ENCODE results near the gene ANAPC15. TPM values are rescaled to one million over a fixed set of nuclear protein-coding genes. Genes with fewer than 3 reads are reported as not detected.

Gene ANAPC15
- total and polyA plus RNA-seq, 2 donors (not counting 3 experiments of a cell fraction or from before 2014, with no cell fraction given), result 67.0 to 70.5 TPM

DNA sequence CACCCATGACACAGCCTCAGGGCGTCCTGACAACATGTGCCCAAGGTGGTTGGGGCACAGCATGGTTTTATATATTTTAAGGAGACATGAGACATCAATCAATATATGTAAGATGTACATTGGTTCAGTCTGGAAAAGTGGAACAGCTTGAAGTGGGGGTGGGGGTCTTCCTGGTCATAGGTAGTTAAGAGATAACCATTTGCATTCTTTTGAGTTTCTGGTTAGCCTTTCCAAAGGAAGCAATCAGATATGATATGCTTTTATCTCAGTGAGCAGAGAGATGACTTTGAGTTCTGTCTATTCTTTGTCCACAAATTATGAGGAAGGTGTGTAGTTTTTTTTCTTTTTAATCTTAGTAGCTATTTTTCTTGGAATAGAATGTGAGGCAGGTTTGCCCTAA is 10.1 kb upstream of the ANAPC15 start:
- H3K36me3 ChIP-seq (ENCODE audit: control insufficient read depth in 2 of 2, extremely low read depth in 1 of 2, insufficient read depth in 2 of 2, low read length in 2 of 2), result no peaks in the 10 kb centered on the region
- ChIA-PET CTCF (interaction anchor here (1.7 to 4.1 kb wide), 2 partner anchors 22 to 308 kb away, joined by 3 to 25 read pairs; no protein-coding TSS in a partner anchor), POLR2A (no interaction called here)
- no peaks in the 10 kb centered on the region for H4K20me1 ChIP-seq (replicated peaks; ENCODE audit: control insufficient read depth, extremely low read depth, insufficient read depth, low read length)
- dilution Hi-C loops (cut with MboI; ENCODE audit: extremely low pct_ligation_motif_present, low sequenced_read_pairs), result no loop called here
- H3K4me3 ChIP-seq (replicated peaks in 1 of 3; ENCODE audit: insufficient read depth in 1 of 3, low read depth in 1 of 3, low read length in 3 of 3), result no peak overlapping the region
- no peak overlapping the region for H3K4me2 ChIP-seq (ENCODE audit: insufficient read depth, low read length)
- FAIRE-seq, result no peak
- no peaks in the 10 kb centered on the region for H3K79me2 ChIP-seq (ENCODE audit: control insufficient read depth, insufficient read depth, low read length)
- H3K27me3 ChIP-seq (ENCODE audit: control insufficient read depth in 2 of 2, insufficient read depth in 2 of 2, low read length in 2 of 2), result peaks cover 0 to 4% of the 10 kb centered on the region in 2 experiments
- H3K4me1 ChIP-seq (ENCODE audit: control insufficient read depth, extremely low read depth, insufficient read depth, low read length), result no peaks in the 10 kb centered on the region
- no TSS peak for BruUV-seq (replicated peaks)
- TF ChIP-seq FOS (IDR thresholded peaks at IDR 0.05; ENCODE audit: borderline replicate concordance, insufficient read depth, low read length), result no peak
- TF ChIP-seq JUN (IDR thresholded peaks at IDR 0.05; ENCODE audit: borderline replicate concordance, insufficient read depth, insufficient read length, low read depth), result no peak
- TF ChIP-seq GATA2 (IDR thresholded peaks at IDR 0.05; ENCODE audit: insufficient read depth, insufficient read length, low read depth, low read length), result no peak
- TF ChIP-seq, protein P1, sequence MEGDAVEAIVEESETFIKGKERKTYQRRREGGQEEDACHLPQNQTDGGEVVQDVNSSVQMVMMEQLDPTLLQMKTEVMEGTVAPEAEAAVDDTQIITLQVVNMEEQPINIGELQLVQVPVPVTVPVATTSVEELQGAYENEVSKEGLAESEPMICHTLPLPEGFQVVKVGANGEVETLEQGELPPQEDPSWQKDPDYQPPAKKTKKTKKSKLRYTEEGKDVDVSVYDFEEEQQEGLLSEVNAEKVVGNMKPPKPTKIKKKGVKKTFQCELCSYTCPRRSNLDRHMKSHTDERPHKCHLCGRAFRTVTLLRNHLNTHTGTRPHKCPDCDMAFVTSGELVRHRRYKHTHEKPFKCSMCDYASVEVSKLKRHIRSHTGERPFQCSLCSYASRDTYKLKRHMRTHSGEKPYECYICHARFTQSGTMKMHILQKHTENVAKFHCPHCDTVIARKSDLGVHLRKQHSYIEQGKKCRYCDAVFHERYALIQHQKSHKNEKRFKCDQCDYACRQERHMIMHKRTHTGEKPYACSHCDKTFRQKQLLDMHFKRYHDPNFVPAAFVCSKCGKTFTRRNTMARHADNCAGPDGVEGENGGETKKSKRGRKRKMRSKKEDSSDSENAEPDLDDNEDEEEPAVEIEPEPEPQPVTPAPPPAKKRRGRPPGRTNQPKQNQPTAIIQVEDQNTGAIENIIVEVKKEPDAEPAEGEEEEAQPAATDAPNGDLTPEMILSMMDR (IDR thresholded peaks at IDR 0.05; ENCODE audit: extremely low read depth in 1 of 2, insufficient read depth in 1 of 2, low read depth in 1 of 2, low read length in 2 of 2), result no peak
- no peak for TF ChIP-seq EZH2 (IDR thresholded peaks at IDR 0.05; ENCODE audit: borderline replicate concordance, low read depth, low read length, severe bottlenecking)
- TF ChIP-seq, protein P2, sequence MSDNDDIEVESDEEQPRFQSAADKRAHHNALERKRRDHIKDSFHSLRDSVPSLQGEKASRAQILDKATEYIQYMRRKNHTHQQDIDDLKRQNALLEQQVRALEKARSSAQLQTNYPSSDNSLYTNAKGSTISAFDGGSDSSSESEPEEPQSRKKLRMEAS (IDR thresholded peaks at IDR 0.05; ENCODE audit: insufficient read depth, insufficient read length), result no peak
- no peak for TF ChIP-seq MYC (IDR thresholded peaks at IDR 0.05; ENCODE audit: low read depth, low read length)
- no peak for TF ChIP-seq POLR2AphosphoS5 (IDR thresholded peaks at IDR 0.05; ENCODE audit: insufficient read depth, low read depth, low read length)
- TF ChIP-seq POLR2A (IDR thresholded peaks at IDR 0.05; ENCODE audit: low read depth, low read length), result no peak
- intact Hi-C loops (cut with micrococcal nuclease), result no loop called here
- no peak overlapping the region for H2AFZ ChIP-seq (ENCODE audit: low read depth, low read length)
- DNase-seq (ENCODE audit: low read depth, low spot score), result no peak
- no peaks in the 10 kb centered on the region for H3K9me1 ChIP-seq (replicated peaks; ENCODE audit: control insufficient read depth, extremely low read depth, insufficient read depth, low read length)
- no peak overlapping the region for H3K27ac ChIP-seq (ENCODE audit: insufficient read depth, low read depth, low read length)
- no peaks in the 10 kb centered on the region for H3K9me3 ChIP-seq (replicated peaks; ENCODE audit: control insufficient read depth, insufficient read depth, low read length)
- H3K9ac ChIP-seq (replicated peaks; ENCODE audit: extremely low read depth, insufficient read depth, low read length), result no peak overlapping the region

Measured in endothelial cell of umbilical vein (primary cell).